Activated T-cell treated with anti-CD3 and anti-CD28 coated beads for 24 hours (primary cell): ENCODE results near the gene PSTPIP2.
"Not testable (repeated sequence)": the region's sequence is repeated elsewhere in the genome, so short reads cannot be mapped to it uniquely, and the experiment has no call there.

Experiments used
- DNase-seq: peaks from one replicate; pipeline ENCODE4 v3.0.0-alpha.2; 2020; ENCODE audit warnings: low read depth

PSTPIP2 gene

GRCh38 chr18:46069524-46069923 lies 2.5 kb downstream of the PSTPIP2 start:
- no peak for DNase-seq

GRCh38 chr18:46068763-46069162 lies 3.3 kb downstream of the PSTPIP2 start:
- DNase-seq = no peak

- DNase-seq = no peak
Measured at GRCh38 chr18:46067438-46068007, 4.5 kb downstream of the PSTPIP2 start.

GRCh38 chr18:46062781-46063180 lies 9.3 kb downstream of the PSTPIP2 start:
- DNase-seq = no peak

GRCh38 chr18:46061796-46062195 lies 10.3 kb downstream of the PSTPIP2 start:
- DNase-seq = no peak

GRCh38 chr18:46061387-46061786 lies 10.7 kb downstream of the PSTPIP2 start:
- no peak for DNase-seq

GRCh38 chr18:46060359-46060841 lies 11.7 kb downstream of the PSTPIP2 start:
- DNase-seq = no peak

- DNase-seq = no peak
Measured at GRCh38 chr18:46055838-46056230, 16.2 kb downstream of the PSTPIP2 start.

- DNase-seq = no peak
Measured at GRCh38 chr18:46054956-46055837, 16.9 kb downstream of the PSTPIP2 start.

- DNase-seq = no peak
Measured at GRCh38 chr18:46053368-46054095, 18.5 kb downstream of the PSTPIP2 start.

GRCh38 chr18:46051731-46052461 lies 20.2 kb downstream of the PSTPIP2 start:
- no peak for DNase-seq

- no peak for DNase-seq
Measured at GRCh38 chr18:46050268-46050667, 21.8 kb downstream of the PSTPIP2 start.

GRCh38 chr18:46048641-46049040 lies 23.4 kb downstream of the PSTPIP2 start:
- DNase-seq = no peak

- not testable (repeated sequence) for DNase-seq
Measured at GRCh38 chr18:46047369-46047768, 24.7 kb downstream of the PSTPIP2 start.

- no peak for DNase-seq
Measured at GRCh38 chr18:46046688-46047087, 25.4 kb downstream of the PSTPIP2 start.

- no peak for DNase-seq
Measured at GRCh38 chr18:46046126-46046525, 25.9 kb downstream of the PSTPIP2 start.

- no peak for DNase-seq
Measured at GRCh38 chr18:46042571-46043123, 29.4 kb downstream of the PSTPIP2 start.

- DNase-seq = no peak
Measured at GRCh38 chr18:46040747-46041104, 31.3 kb downstream of the PSTPIP2 start.

GRCh38 chr18:46040033-46040746 lies 31.9 kb downstream of the PSTPIP2 start:
- no peak for DNase-seq

- no peak for DNase-seq
Measured at GRCh38 chr18:46037512-46038305, 34.4 kb downstream of the PSTPIP2 start.
